NB4 (cell line): Measurements from ENCODE around the gene NFATC2.

Experiments used
- DNase-seq: peaks from one replicate; pipeline ENCODE4 v3.0.0; 2010; ENCODE audit warnings: low read depth
- H3K4me3 ChIP-seq: one replicate; pipeline ENCODE4 v1.5.1; 2011; ENCODE audit warnings: mild to moderate bottlenecking, low read depth, low read length, moderate library complexity
- MYC ChIP-seq: IDR thresholded peaks from 2 replicates; pipeline ENCODE4 v1.6.1; 2011; ENCODE audit warnings: low read depth, low read length
- POLR2A ChIP-seq: IDR thresholded peaks from 2 replicates; pipeline ENCODE4 v1.6.1; 2011; ENCODE audit warnings: mild to moderate bottlenecking; ENCODE audit not compliant: insufficient read length; ENCODE audit errors: extremely low read depth
- TF ChIP-seq, protein P1 (sequence below): IDR thresholded peaks from 2 replicates; pipeline ENCODE4 v1.6.1; 2011; ENCODE audit warnings: low read depth, low read length
- TF ChIP-seq, protein P2 (sequence below): IDR thresholded peaks from one replicate; pipeline ENCODE4 v1.5.1; 2012; ENCODE audit warnings: low read depth, low read length

The NFATC2 gene

DNA sequence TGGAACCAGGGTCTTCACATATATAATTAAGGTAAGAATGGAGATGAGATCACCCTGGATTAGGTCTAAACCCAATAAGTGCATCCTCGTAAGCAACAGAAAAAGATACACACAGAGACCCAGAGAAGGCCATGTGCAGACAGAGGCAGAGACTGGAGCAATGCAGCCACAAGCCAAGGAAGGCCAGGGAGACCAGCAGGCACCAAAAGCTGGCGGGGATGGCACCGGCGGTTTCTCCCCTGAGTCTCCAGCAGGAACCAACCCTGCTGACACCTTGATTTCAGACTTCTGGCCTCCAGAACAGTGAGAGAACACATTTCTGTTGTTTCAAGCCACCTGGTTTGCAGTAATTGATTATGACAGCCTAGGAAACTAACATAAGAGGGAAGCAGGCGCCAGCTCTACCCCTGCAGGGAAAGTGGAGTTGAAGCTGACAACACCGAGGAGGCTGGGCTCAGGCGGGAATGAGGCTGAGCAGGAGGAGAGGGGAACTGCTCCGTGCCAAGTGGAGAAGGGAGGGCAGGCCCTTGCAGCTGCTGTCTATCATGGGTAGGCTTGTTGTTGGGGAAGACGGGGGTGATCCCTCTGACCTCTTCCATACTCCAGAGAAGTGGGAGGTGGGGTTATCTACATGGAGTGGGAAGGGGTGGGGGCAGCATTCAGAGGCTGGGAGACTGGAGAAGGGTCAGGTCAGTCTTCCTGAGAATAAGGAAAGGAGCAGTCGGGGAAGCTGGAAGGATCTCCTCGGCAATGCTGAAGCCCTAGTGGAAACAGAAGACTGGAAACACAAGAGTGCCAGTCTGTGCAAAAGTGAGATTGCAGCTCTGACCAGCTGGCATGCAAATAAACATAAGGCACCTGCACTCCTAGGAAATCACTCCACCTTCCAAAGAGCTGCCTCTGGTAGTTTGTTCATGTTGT, 72.7 kb downstream of the NFATC2 start:
- DNase-seq: no peak
- no peak overlapping the region for H3K4me3 ChIP-seq
- TF ChIP-seq, protein P1, sequence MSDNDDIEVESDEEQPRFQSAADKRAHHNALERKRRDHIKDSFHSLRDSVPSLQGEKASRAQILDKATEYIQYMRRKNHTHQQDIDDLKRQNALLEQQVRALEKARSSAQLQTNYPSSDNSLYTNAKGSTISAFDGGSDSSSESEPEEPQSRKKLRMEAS: no peak
- no peak for TF ChIP-seq MYC
- no peak for TF ChIP-seq POLR2A
- TF ChIP-seq, protein P2, sequence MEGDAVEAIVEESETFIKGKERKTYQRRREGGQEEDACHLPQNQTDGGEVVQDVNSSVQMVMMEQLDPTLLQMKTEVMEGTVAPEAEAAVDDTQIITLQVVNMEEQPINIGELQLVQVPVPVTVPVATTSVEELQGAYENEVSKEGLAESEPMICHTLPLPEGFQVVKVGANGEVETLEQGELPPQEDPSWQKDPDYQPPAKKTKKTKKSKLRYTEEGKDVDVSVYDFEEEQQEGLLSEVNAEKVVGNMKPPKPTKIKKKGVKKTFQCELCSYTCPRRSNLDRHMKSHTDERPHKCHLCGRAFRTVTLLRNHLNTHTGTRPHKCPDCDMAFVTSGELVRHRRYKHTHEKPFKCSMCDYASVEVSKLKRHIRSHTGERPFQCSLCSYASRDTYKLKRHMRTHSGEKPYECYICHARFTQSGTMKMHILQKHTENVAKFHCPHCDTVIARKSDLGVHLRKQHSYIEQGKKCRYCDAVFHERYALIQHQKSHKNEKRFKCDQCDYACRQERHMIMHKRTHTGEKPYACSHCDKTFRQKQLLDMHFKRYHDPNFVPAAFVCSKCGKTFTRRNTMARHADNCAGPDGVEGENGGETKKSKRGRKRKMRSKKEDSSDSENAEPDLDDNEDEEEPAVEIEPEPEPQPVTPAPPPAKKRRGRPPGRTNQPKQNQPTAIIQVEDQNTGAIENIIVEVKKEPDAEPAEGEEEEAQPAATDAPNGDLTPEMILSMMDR: no peak

DNA sequence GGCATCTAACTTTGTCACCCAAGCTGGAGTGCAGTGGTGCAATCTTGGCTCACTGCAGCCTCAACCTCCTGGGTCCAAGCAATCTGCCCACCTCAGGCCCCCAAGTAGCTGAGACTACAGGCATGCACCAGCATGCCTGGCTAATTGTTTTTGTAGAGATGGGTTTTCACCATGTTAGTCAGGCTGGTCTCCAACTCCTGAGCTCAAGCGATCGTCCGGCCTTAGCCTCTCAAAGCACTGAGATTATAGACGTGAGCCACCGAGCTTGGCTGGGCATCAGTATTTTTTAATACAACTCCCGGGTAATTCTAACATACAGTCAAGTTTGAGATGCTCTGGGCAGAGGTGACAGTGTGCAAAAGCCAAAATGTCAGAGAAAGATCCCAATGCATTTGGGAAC, 73.5 kb downstream of the NFATC2 start:
- no peak for DNase-seq
- no peak for TF ChIP-seq POLR2A
- TF ChIP-seq, protein P2: no peak
- no peak for TF ChIP-seq MYC
- TF ChIP-seq, protein P1: no peak
- H3K4me3 ChIP-seq: no peak overlapping the region

DNA sequence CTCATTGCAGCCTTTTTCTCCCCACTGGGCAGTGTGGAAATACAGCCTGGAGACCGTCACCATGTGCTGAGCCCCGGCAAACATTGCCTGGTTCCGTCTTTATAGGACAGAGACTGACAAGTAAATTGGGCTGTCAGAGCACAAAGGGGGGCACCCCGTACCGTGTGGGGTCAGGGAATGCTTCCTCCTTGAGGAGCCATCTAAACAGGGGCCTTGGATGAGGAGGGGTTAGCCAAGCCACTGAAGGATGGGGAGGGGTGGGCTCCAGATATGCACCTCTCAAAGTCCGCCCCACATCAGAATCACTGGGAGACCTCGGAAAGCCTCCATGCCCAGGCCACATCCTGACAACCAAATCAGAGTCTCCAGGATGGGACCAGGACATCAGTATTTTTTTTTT, 73.9 kb downstream of the NFATC2 start:
- no peak for DNase-seq
- TF ChIP-seq, protein P2: no peak
- TF ChIP-seq POLR2A (no peak), MYC (no peak)
- TF ChIP-seq, protein P1: no peak
- no peak overlapping the region for H3K4me3 ChIP-seq

DNA sequence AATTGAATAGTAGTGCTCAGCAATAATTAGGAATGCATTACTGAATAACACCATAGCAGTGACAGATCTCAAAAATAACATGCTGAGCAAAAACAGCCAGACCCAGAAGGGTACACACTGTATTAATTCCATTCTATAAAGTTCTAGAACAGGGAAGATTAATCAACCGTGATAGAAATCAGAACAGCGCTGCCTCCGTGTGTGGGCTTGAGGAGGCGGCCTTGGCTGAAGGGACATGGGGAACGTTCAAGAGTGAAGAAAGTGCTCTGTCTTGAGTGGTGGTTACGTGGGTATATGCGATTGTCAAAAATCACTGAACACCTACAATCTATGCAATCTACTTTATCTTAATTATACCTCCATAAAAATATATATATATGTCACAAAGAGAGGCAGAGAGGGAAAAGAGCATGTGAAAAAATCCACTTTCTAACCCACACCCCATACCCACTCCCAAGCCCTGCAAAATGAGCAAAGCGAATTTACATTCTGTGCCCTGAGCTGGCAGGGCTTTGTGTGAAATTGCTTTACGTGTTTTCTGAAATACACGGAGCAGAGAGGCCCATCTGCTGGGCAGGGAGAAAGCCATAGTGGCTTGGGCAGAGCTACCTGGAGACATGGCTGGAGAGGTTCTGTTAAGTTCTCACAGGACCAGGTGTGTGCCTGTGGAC, 74.4 kb downstream of the NFATC2 start:
- H3K4me3 ChIP-seq: no peak overlapping the region
- DNase-seq: no peak
- TF ChIP-seq, protein P2: no peak

DNA sequence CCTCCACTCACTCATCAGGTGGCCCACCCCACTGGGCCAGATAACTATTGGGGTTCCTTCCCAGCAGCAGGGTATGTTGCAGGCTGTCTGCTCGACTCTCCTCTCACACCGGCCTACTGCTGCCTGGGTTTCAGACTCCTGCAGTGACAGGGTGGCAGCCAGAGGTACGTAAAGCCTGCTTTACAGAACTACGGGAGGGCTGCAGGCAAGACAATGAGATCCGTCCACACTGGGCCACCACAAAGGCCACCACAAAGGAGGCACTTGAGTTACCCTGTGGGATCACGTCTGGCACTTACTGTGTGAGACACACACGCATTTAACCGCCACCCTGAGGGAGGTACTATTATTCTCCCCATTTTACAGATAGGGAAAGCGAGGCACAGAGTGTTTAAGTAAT, 78.5 kb downstream of the NFATC2 start:
- DNase-seq: no peak
- TF ChIP-seq, protein P2: no peak
- TF ChIP-seq, protein P1: no peak
- no peak for TF ChIP-seq POLR2A
- TF ChIP-seq MYC: no peak

More for the DNA sequence above, 78.5 kb downstream of the NFATC2 start:
- H3K4me3 ChIP-seq: no peak overlapping the region
